CD14-positive monocyte (primary cell): ENCODE results near the gene IP6K1. TPM values are rescaled to one million over a fixed set of nuclear protein-coding genes. Genes with fewer than 3 reads are reported as not detected.
A peak's percentile ranks its signal among the peaks of the same experiment; 100 is the strongest.

Experiments
- DNase-seq, 3 donors: peaks; one replicate each; pipeline ENCODE4 v3.0.0-alpha.2; 2011 to 2022
- H2AFZ ChIP-seq: 2 replicates; pipeline ENCODE4 v1.6.0; 2012; ENCODE audit warnings: mild to moderate bottlenecking, low read depth, low read length, inconsistent platforms; ENCODE audit not compliant: insufficient read depth, poor library complexity, severe bottlenecking
- H3K27ac ChIP-seq, 2 donors: 1 replicate in 1 of 2; 2 replicates in 1 of 2; pipeline ENCODE4 v1.5.1; 2012 to 2013; ENCODE audit warnings: low read length in 2 of 2, control low read depth in 1 of 2, inconsistent platforms in 1 of 2, low read depth in 1 of 2, mild to moderate bottlenecking in 1 of 2
- H3K27me3 ChIP-seq, 2 donors: one replicate each; pipeline versions ENCODE4 v1.6.0 to v1.6.1; 2011 to 2013; ENCODE audit warnings: low read length in 2 of 2; ENCODE audit not compliant: control insufficient read depth in 2 of 2, insufficient read depth in 2 of 2
- H3K36me3 ChIP-seq, 2 donors: replicated peaks in 1 of 2; 1 replicate in 1 of 2; 2 replicates in 1 of 2; pipeline versions ENCODE4 v1.5.1 to v1.6.1; 2012 to 2013; ENCODE audit warnings: low read length in 2 of 2, control low read depth in 1 of 2, inconsistent platforms in 1 of 2, mild to moderate bottlenecking in 1 of 2; ENCODE audit not compliant: insufficient read depth in 2 of 2, control insufficient read depth in 1 of 2
- H3K4me1 ChIP-seq, 2 donors: 1 replicate in 1 of 2; 2 replicates in 1 of 2; pipeline versions ENCODE4 v1.5.1 to v1.6.1; 2012 to 2013; ENCODE audit warnings: low read length in 2 of 2, control low read depth in 1 of 2, inconsistent platforms in 1 of 2, mild to moderate bottlenecking in 1 of 2, moderate library complexity in 1 of 2; ENCODE audit not compliant: insufficient read depth in 2 of 2, control insufficient read depth in 1 of 2
- H3K4me2 ChIP-seq: replicated peaks from 2 replicates; pipeline ENCODE3; 2012; ENCODE audit warnings: low read length, moderate library complexity, mild to moderate bottlenecking; ENCODE audit not compliant: poor library complexity, severe bottlenecking; ENCODE audit errors: extremely low read depth
- H3K4me3 ChIP-seq, 3 experiments: fragments of 200-600 bp in 1 of 3; sonication (generic) in 1 of 3; replicated peaks in 1 of 3; 1 replicate in 2 of 3; 2 replicates in 1 of 3; pipeline ENCODE4 v1.5.1; 2011 to 2013; ENCODE audit warnings: low read length in 3 of 3, mild to moderate bottlenecking in 3 of 3, control low read depth in 2 of 3, low read depth in 2 of 3, inconsistent platforms in 1 of 3, moderate library complexity in 1 of 3
- H3K79me2 ChIP-seq: 2 replicates; pipeline ENCODE4 v1.6.0; 2012; ENCODE audit warnings: mild to moderate bottlenecking, control low read depth, inconsistent platforms, low read length, moderate library complexity; ENCODE audit not compliant: insufficient read depth
- H3K9ac ChIP-seq: 2 replicates; pipeline ENCODE4 v1.6.0; 2017; ENCODE audit warnings: low read length, mild to moderate bottlenecking; ENCODE audit not compliant: insufficient read depth, poor library complexity, severe bottlenecking
- H3K9me3 ChIP-seq, 2 donors: replicated peaks in 1 of 2; 1 replicate in 1 of 2; 2 replicates in 1 of 2; pipeline versions ENCODE4 v1.5.1 to v1.6.1; 2012 to 2013; ENCODE audit warnings: low read length in 2 of 2, control low read depth in 1 of 2; ENCODE audit not compliant: control insufficient read depth in 1 of 2, insufficient read depth in 1 of 2
- H4K20me1 ChIP-seq: 2 replicates; pipeline ENCODE4 v1.6.0; 2012; ENCODE audit warnings: mild to moderate bottlenecking, low read length, control low read depth, moderate library complexity; ENCODE audit not compliant: insufficient read depth
- H3K27ac Mint-ChIP-seq, 7 donors: one replicate each; pipeline ENCODE4 v1.8.0; 2020; ENCODE audit warnings: mild to moderate bottlenecking in 7 of 7, mixed read lengths in 7 of 7, moderate library complexity in 6 of 7, inconsistent platforms in 2 of 7
- H3K27me3 Mint-ChIP-seq, 3 donors: one replicate each; pipeline ENCODE4 v1.8.0; 2021 to 2022; ENCODE audit warnings: low read depth in 3 of 3, mild to moderate bottlenecking in 3 of 3, mixed read lengths in 3 of 3, moderate library complexity in 3 of 3, inconsistent platforms in 1 of 3
- H3K36me3 Mint-ChIP-seq, 2 donors: one replicate each; pipeline ENCODE4 v1.8.0; 2020; ENCODE audit warnings: mixed read lengths in 2 of 2, inconsistent platforms in 1 of 2, mild to moderate bottlenecking in 1 of 2
- H3K4me1 Mint-ChIP-seq: one replicate; pipeline ENCODE4 v1.8.0; 2020; ENCODE audit warnings: mild to moderate bottlenecking, mixed read lengths
- H3K4me3 Mint-ChIP-seq, 2 donors: one replicate each; pipeline ENCODE4 v1.8.0; 2020; ENCODE audit warnings: mild to moderate bottlenecking in 2 of 2, mixed read lengths in 2 of 2, moderate library complexity in 1 of 2
- H3K9me3 Mint-ChIP-seq, 7 donors: one replicate each; pipeline ENCODE4 v1.8.0; 2020 to 2022; ENCODE audit warnings: mixed read lengths in 7 of 7, mild to moderate bottlenecking in 6 of 7, moderate library complexity in 6 of 7, inconsistent platforms in 2 of 7
- WGBS: methylation state at CpG from one replicate; pipeline ENCODE4 v1.1.5; 2013; ENCODE audit warnings: missing lambda C conversion rate; ENCODE audit not compliant: insufficient coverage; 5-methylcytosine and 5-hydroxymethylcytosine counted together
- intact Hi-C, 2 donors: fragments of 100-400 bp; cut with micrococcal nuclease; formaldehyde crosslinking; loops; one replicate each; pipeline versions ENCODE4 v1.15.0 to v1.15.1; 2023
- polyA plus RNA-seq, 3 donors: library from polyadenylated mRNA; depleted of rRNA in 1 of 3; unstranded in 2 of 3; stranded (reverse) in 1 of 3; fragments of 300-500 nt in 2 of 3; fragments of >200 nt in 1 of 3; fragmentation: Illumina TruSeq in 2 of 3; gene quantifications; 1 replicate in 2 of 3; 2 replicates in 1 of 3; pipeline ENCODE4 v1.2.3, GENCODE V29; 2012 to 2021
- TF ChIP-seq, protein P1 (sequence below): fragments of 200-600 bp; IDR thresholded peaks from one replicate; pipeline ENCODE4 v1.8.0; 2022; ENCODE audit warnings: antibody characterized with exemption, mild to moderate bottlenecking

IP6K1 gene
- polyA plus RNA-seq, 3 donors, result 15.8 to 27.1 (median 16.1) TPM

DNA sequence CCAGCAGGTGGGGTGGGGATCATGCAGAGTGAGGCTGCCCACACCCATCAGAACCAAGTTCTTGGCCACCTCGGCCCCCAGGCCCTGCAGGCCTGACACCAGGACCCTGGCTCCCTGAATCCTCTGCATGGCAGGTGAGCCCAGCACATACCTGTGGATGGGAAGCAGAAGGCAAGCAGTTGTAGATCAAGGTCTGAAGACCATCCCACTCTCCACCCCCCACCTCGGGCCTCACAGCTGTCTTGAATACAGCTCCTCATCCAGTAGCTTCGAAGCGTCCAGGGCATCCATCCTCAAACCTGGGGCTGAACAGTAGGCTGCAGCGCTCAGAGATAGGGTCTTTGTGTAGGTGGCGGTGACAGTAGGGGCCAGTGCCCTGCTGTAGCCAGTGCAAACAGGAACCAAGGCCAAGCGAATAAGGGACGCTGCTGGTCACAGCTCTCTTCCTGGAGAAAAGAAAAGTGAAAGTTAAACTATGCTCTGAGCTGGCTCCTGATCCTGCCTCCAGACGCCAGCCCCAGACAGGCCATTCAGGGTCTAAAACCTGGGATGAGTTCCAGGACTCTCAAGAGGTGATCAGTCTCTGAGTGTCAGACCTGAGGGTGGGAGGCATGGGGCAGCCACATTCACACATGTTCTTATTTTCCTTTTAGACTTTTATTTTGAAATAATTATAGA lies 27.3 kb upstream of the IP6K1 start, which contains the start of gene UBA7:
Gene UBA7, minus strand, starts transcription at position 457 of the 678 bp plus-strand sequence. Its CDS starts 166 bp downstream, at position 291.
- H3K4me3 Mint-ChIP-seq, result peak within 1 kb of the TSS; percentile 86 to 90
- H3K9me3 ChIP-seq, result no peaks in the 10 kb centered on the region
- peaks cover 32% of the 10 kb centered on the region for H3K79me2 ChIP-seq
- TF ChIP-seq, protein P1, sequence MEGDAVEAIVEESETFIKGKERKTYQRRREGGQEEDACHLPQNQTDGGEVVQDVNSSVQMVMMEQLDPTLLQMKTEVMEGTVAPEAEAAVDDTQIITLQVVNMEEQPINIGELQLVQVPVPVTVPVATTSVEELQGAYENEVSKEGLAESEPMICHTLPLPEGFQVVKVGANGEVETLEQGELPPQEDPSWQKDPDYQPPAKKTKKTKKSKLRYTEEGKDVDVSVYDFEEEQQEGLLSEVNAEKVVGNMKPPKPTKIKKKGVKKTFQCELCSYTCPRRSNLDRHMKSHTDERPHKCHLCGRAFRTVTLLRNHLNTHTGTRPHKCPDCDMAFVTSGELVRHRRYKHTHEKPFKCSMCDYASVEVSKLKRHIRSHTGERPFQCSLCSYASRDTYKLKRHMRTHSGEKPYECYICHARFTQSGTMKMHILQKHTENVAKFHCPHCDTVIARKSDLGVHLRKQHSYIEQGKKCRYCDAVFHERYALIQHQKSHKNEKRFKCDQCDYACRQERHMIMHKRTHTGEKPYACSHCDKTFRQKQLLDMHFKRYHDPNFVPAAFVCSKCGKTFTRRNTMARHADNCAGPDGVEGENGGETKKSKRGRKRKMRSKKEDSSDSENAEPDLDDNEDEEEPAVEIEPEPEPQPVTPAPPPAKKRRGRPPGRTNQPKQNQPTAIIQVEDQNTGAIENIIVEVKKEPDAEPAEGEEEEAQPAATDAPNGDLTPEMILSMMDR, result no peak
- H4K20me1 ChIP-seq, result no peaks in the 10 kb centered on the region
- no peaks in the 10 kb centered on the region for H3K27me3 Mint-ChIP-seq
- H3K4me1 Mint-ChIP-seq, result peaks cover 40% of the 10 kb centered on the region
- H3K36me3 Mint-ChIP-seq, result peaks cover 35 to 41% of the 10 kb centered on the region in 2 donors
- peak within 1 kb of the TSS; percentile 91 for H3K4me2 ChIP-seq
- H3K4me1 ChIP-seq, result peaks cover 19 to 34% of the 10 kb centered on the region in 2 donors
- peak within 1 kb of the TSS; percentile 67 to 96 for H3K27ac ChIP-seq
- intact Hi-C loops, result no loop called here
- H2AFZ ChIP-seq, result peak within 1 kb of the TSS; percentile 87
- H3K36me3 ChIP-seq, result peaks cover 40% of the 10 kb centered on the region in 2 donors
- H3K9me3 Mint-ChIP-seq, result no peaks in the 10 kb centered on the region
- DNase-seq, result peak; percentile 59 to 85 (median 74)
- WGBS, result 3% methylated on average over 5 of the region's 9 CpGs
- peak within 1 kb of the TSS; percentile 55 to 91 (median 67) for H3K4me3 ChIP-seq
- H3K27ac Mint-ChIP-seq, result peak within 1 kb of the TSS; percentile 91 to 95 (median 93)
- H3K27me3 ChIP-seq, result no peaks in the 10 kb centered on the region
- peak within 1 kb of the TSS; percentile 87 for H3K9ac ChIP-seq

DNA sequence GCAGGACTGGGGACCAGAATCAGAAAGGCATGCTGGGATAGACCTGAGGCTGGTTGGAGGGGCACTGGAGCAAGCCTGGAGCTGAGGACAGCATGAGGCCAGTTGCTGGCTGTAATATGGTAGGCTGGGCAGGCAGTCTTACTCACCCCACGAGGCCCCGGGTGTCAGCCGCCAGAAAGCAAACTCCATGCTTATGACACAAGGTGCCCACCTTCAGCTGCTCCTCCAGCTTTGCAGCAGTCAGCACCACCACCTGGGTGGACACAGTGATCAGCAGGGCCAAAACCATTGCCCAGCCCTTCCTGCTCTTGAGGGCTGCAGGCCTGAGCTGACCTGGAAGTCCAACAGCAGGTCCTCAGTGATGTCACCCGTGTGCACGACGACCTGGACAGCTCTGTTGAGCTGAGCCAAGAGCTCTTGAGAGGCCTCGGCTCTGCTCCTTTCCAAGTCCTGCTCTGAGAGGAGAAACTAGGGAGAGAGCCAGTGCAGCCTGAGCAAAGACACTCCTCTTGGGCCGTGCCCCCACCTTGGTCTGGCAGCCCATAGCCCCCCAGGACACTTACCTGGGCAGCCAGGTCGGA lies 26.7 kb upstream of the IP6K1 start:
- Histone ChIP-seq H2AFZ (peak overlapping the region; percentile 87), H3K27me3 (no peaks in the 10 kb centered on the region), H3K9ac (peak overlapping the region; percentile 87), H3K9me3 (no peaks in the 10 kb centered on the region), H3K36me3 (peaks cover 42 to 46% of the 10 kb centered on the region in 2 donors), H3K4me1 (peaks cover 19 to 34% of the 10 kb centered on the region in 2 donors), H3K27ac (peak overlapping the region; percentile 67 to 96), H3K4me2 (peak overlapping the region; percentile 91), H4K20me1 (no peaks in the 10 kb centered on the region), H3K79me2 (peaks cover 32% of the 10 kb centered on the region), H3K4me3 (peak overlapping the region; percentile 55 to 91 (median 67))
- Mint-ChIP-seq H3K27me3 (peaks cover 0 to 2% (median 0%) of the 10 kb centered on the region in 3 donors), H3K36me3 (peaks cover 39 to 47% of the 10 kb centered on the region in 2 donors), H3K27ac (peak overlapping the region; percentile 91 to 95 (median 93)), H3K4me1 (peaks cover 47% of the 10 kb centered on the region), H3K4me3 (peak overlapping the region; percentile 86 to 90), H3K9me3 (no peaks in the 10 kb centered on the region)
- no peak for DNase-seq
- intact Hi-C loops, result no loop called here
- WGBS, result 30% methylated on average over 8 of the region's 9 CpGs
- TF ChIP-seq, protein P1, result no peak
